Astrocyte of the spinal cord (primary cell): ENCODE data around the gene R3HDM2.

Source experiments
- DNase-seq: peaks from one replicate; pipeline ENCODE4 v3.0.0; 2011; ENCODE audit warnings: low read depth, low spot score
- H3K4me3 ChIP-seq: 2 replicates; pipeline ENCODE4 v1.5.1; 2011; ENCODE audit warnings: low read depth, mild to moderate bottlenecking, low read length, moderate library complexity
- in situ Hi-C: cut with HindIII; loops from 2 replicates; pipeline ENCODE4 v1.10.0; 2017; ENCODE audit warnings: low sequenced_read_pairs
- TF ChIP-seq, protein P1 (sequence below): IDR thresholded peaks from 2 replicates; pipeline ENCODE4 v1.5.1; 2012; ENCODE audit warnings: low read depth, mild to moderate bottlenecking, low read length, inconsistent platforms

The R3HDM2 gene

GRCh38 chr12:57452937-57453509, 22.2 kb upstream of the R3HDM2 start:
- in situ Hi-C loops, result no loop called here
- TF ChIP-seq, protein P1, sequence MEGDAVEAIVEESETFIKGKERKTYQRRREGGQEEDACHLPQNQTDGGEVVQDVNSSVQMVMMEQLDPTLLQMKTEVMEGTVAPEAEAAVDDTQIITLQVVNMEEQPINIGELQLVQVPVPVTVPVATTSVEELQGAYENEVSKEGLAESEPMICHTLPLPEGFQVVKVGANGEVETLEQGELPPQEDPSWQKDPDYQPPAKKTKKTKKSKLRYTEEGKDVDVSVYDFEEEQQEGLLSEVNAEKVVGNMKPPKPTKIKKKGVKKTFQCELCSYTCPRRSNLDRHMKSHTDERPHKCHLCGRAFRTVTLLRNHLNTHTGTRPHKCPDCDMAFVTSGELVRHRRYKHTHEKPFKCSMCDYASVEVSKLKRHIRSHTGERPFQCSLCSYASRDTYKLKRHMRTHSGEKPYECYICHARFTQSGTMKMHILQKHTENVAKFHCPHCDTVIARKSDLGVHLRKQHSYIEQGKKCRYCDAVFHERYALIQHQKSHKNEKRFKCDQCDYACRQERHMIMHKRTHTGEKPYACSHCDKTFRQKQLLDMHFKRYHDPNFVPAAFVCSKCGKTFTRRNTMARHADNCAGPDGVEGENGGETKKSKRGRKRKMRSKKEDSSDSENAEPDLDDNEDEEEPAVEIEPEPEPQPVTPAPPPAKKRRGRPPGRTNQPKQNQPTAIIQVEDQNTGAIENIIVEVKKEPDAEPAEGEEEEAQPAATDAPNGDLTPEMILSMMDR, result peak; percentile 97
- DNase-seq, result peak; percentile 77
- no peak overlapping the region for H3K4me3 ChIP-seq

- no peak overlapping the region for H3K4me3 ChIP-seq
- DNase-seq, result peak; percentile 90
- TF ChIP-seq, protein P1, result no peak
- in situ Hi-C loops, result no loop called here
Measured at GRCh38 chr12:57452181-57452936, 21.5 kb upstream of the R3HDM2 start.

DNA sequence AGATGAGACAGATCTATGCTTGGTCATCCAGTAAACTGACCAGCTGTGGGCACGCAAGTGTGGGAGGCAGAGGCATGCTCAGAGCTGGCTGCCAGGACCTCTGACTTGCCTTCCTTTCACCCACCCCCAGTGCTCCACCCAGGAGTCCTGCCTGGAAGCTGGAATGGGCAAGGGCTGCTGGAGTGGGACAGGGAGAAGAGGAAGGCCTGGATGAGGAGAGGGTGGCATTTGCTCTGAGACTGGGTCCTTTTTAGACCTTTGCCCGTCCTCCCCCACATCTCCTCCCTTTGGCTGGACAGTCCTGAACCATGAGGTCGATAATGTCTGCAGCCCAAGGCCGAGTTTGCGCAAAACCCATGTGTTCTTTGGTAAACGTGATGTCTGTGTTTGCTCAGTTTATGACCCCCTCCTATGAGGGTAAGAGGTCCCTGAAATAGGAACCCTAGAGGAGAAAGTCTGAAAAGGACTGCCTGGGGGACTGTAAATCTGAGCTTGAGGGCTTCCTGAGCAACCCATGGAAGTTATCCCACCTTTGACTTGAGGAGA, 20.5 kb upstream of the R3HDM2 start:
- no peak overlapping the region for H3K4me3 ChIP-seq
- DNase-seq, result no peak
- in situ Hi-C loops, result no loop called here
- TF ChIP-seq, protein P1, result no peak

DNA sequence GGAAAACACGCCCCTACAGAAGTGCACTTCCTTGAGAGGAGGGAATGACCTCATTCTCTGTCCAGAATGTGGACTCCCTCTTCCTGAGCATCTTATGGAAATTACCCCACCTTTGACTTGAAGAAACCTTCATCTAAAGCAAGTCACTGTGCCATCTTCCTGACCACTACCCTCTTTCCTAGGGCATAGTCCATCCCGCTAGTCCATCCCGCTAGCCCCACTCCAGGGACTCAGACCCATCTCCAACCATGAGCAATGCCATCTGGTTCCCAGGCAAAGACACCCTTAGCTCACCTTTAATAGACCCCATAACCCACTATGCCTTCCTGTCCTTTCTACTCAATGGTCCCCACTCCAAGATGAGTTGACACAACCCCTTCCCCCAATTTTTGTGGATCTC, 19.2 kb upstream of the R3HDM2 start:
- no peak overlapping the region for H3K4me3 ChIP-seq

DNA sequence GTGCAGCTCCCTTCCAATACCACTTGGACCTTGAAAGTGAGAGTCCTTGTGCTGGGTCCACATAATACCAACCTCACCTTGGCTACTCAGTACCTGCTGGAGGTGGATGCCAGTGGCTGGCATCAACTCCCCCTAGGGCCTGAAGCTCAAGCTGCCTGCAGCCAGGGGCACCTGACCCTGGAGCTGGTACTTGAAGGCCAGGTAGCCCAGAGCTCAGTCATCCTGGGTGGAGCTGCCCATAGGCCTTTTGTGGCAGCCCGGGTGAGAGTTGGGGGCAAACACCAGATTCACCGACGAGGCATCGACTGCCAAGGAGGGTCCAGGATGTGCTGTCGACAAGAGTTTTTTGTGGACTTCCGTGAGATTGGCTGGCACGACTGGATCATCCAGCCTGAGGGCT, 18.5 kb upstream of the R3HDM2 start:
- no peak for DNase-seq
- in situ Hi-C loops, result no loop called here
- no peak overlapping the region for H3K4me3 ChIP-seq
- TF ChIP-seq, protein P1, result no peak

More for the DNA sequence above, 19.2 kb upstream of the R3HDM2 start:
- TF ChIP-seq, protein P1, result no peak
- no peak for DNase-seq
- in situ Hi-C loops, result no loop called here

DNA sequence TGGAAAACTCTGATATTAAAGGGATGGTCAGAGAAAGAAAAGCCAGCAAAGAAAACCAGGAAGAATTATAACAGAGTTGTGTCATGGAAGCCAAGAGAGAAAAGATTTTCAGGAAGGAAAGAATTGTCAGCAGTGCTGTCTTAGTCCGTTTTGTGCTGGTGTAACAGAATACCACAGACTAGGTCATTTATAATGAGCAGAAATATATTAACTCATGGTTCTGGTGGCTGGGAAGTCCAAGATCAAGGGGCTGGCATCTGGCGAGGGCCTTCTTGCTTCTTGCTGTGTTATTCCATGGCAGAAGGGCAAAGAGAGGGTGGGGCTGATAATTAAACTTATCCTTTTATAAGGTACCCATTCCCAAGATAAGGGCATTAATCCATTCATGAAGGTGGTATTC, 17.8 kb upstream of the R3HDM2 start:
- TF ChIP-seq, protein P1, result no peak
- DNase-seq, result no peak
- H3K4me3 ChIP-seq, result no peak overlapping the region
- in situ Hi-C loops, result no loop called here
